IMR-90 (cell line): ENCODE results near the gene CROCC2. TPM values are rescaled to one million over a fixed set of nuclear protein-coding genes. Genes with fewer than 3 reads are reported as not detected.
A peak's percentile ranks its signal among the peaks of the same experiment; 100 is the strongest.

Source experiments
- ATAC-seq: fragments of 200-7000 bp; cut with Tn5 transposase; 2 replicates; pipeline ENCODE4 v1.9.1; 2020; ENCODE audit warnings: low read depth, mild to moderate bottlenecking, moderate library complexity
- BruUV-seq: library from RNA; stranded (reverse); fragments of 400-500 nt; replicated peaks from 2 replicates; lab custom pipeline; 2021; lab: Mats Ljungman, UMichigan
- CTCF ChIA-PET: fragments of 300-600 bp; formaldehyde crosslinking; extraction: SDS; loops from one replicate; lab custom pipeline; 2021; ENCODE audit warnings: antibody characterized with exemption; lab: Yijun Ruan, JAX
- POLR2A ChIA-PET: fragments of 300-600 bp; sonication (Branson Sonifier 250); formaldehyde crosslinking; loops from one replicate; lab custom pipeline; 2022; ENCODE audit warnings: antibody characterized with exemption; ENCODE audit not compliant: unreplicated experiment; lab: Charles Lee
- DNase-seq: peaks from one replicate; pipeline ENCODE4 v3.0.0; 2013
- H2AFZ ChIP-seq: replicated peaks from 2 replicates; pipeline ENCODE3; 2013; ENCODE audit warnings: low read length, mild to moderate bottlenecking; ENCODE audit not compliant: poor library complexity
- H2AK5ac ChIP-seq: 2 replicates; pipeline ENCODE4 v1.6.1; 2013; ENCODE audit warnings: low read depth, low read length, inconsistent platforms
- H2AK9ac ChIP-seq: replicated peaks from 2 replicates; pipeline ENCODE3; 2013; ENCODE audit warnings: mild to moderate bottlenecking, low read depth, low read length, moderate library complexity; ENCODE audit not compliant: poor library complexity
- H2BK120ac ChIP-seq: 2 replicates; pipeline ENCODE4 v1.6.1; 2013; ENCODE audit warnings: low read depth, low read length, inconsistent platforms
- H2BK15ac ChIP-seq: 3 replicates; pipeline ENCODE4 v1.6.1; 2013; ENCODE audit warnings: low read depth, low read length, inconsistent platforms
- H2BK20ac ChIP-seq: 2 replicates; pipeline ENCODE4 v1.6.1; 2013; ENCODE audit warnings: low read depth, mild to moderate bottlenecking, inconsistent platforms, low read length, moderate library complexity
- H2BK5ac ChIP-seq: 2 replicates; pipeline ENCODE4 v1.6.1; 2013; ENCODE audit warnings: mild to moderate bottlenecking, low read depth, low read length, inconsistent platforms; ENCODE audit not compliant: poor library complexity, severe bottlenecking
- H3K14ac ChIP-seq: replicated peaks from 2 replicates; pipeline ENCODE4 v1.6.1; 2013; ENCODE audit warnings: low read depth, low read length, inconsistent platforms
- H3K18ac ChIP-seq: 2 replicates; pipeline ENCODE4 v1.6.1; 2013; ENCODE audit warnings: low read depth, low read length, control low read depth
- H3K23ac ChIP-seq: 2 replicates; pipeline ENCODE4 v1.6.1; 2013; ENCODE audit warnings: low read depth, low read length, inconsistent platforms
- H3K27ac ChIP-seq: 2 replicates; pipeline ENCODE4 v1.5.1; 2013; ENCODE audit warnings: mild to moderate bottlenecking, control low read depth, low read length; ENCODE audit not compliant: insufficient read depth
- H3K27me3 ChIP-seq: 2 replicates; pipeline ENCODE4 v1.6.1; 2013; ENCODE audit warnings: low read length; ENCODE audit not compliant: control insufficient read depth, insufficient read depth
- H3K36me3 ChIP-seq: 2 replicates; pipeline ENCODE4 v1.6.1; 2013; ENCODE audit warnings: low read length, mixed read lengths; ENCODE audit not compliant: control insufficient read depth, insufficient read depth
- H3K4ac ChIP-seq: 2 replicates; pipeline ENCODE4 v1.6.1; 2013; ENCODE audit warnings: low read depth, low read length, inconsistent platforms
- H3K4me1 ChIP-seq: 2 replicates; pipeline ENCODE4 v1.6.1; 2013; ENCODE audit warnings: low read length, mixed read lengths; ENCODE audit not compliant: control insufficient read depth, insufficient read depth
- H3K4me2 ChIP-seq: 2 replicates; pipeline ENCODE4 v1.6.1; 2013; ENCODE audit warnings: low read depth, mild to moderate bottlenecking, control low read depth, low read length, moderate library complexity
- H3K4me3 ChIP-seq: 2 replicates; pipeline ENCODE4 v1.5.1; 2013; ENCODE audit warnings: low read depth, mild to moderate bottlenecking, control low read depth, low read length, moderate library complexity; ENCODE audit not compliant: insufficient read depth
- H3K56ac ChIP-seq: 2 replicates; pipeline ENCODE4 v1.6.1; 2013; ENCODE audit warnings: low read length, inconsistent platforms; ENCODE audit not compliant: insufficient read depth; ENCODE audit errors: extremely low read depth
- H3K79me1 ChIP-seq, 2 experiments: 2 replicates each; pipeline ENCODE4 v1.6.1; 2013; ENCODE audit warnings: low read length in 2 of 2, inconsistent platforms in 1 of 2, low read depth in 1 of 2
- H3K9ac ChIP-seq: 2 replicates; pipeline ENCODE4 v1.6.1; 2013; ENCODE audit warnings: low read depth, low read length, control low read depth
- H3K9me1 ChIP-seq: 2 replicates; pipeline ENCODE4 v1.6.1; 2013; ENCODE audit warnings: low read length, inconsistent platforms; ENCODE audit not compliant: insufficient read depth
- H3K9me3 ChIP-seq: 2 replicates; pipeline ENCODE4 v1.6.1; 2013; ENCODE audit warnings: low read length; ENCODE audit not compliant: control insufficient read depth, insufficient read depth
- H4K20me1 ChIP-seq: 2 replicates; pipeline ENCODE4 v1.6.1; 2013; ENCODE audit warnings: low read length, inconsistent platforms; ENCODE audit not compliant: insufficient read depth
- H4K5ac ChIP-seq: 2 replicates; pipeline ENCODE4 v1.6.1; 2013; ENCODE audit warnings: mild to moderate bottlenecking, low read depth, low read length, control low read depth
- H4K8ac ChIP-seq, 2 experiments: 2 replicates each; pipeline ENCODE4 v1.6.1; 2013; ENCODE audit warnings: low read depth in 2 of 2, low read length in 2 of 2, control low read depth in 1 of 2, inconsistent platforms in 1 of 2
- H4K91ac ChIP-seq: 2 replicates; pipeline ENCODE4 v1.6.1; 2013; ENCODE audit warnings: low read depth, low read length, inconsistent platforms; ENCODE audit not compliant: insufficient read depth
- ELK1 ChIP-seq: fragments of 150-350 bp; IDR thresholded peaks from 2 replicates; pipeline ENCODE4 v1.6.1; 2016; ENCODE audit warnings: low read depth, mild to moderate bottlenecking, low read length, moderate library complexity, borderline replicate concordance
- MAZ ChIP-seq: IDR thresholded peaks from 2 replicates; pipeline ENCODE4 v1.6.1; 2012; ENCODE audit warnings: low read depth, mild to moderate bottlenecking, low read length, improper control_type of control experiment, moderate library complexity, borderline replicate concordance
- RAD21 ChIP-seq: IDR thresholded peaks from 2 replicates; pipeline ENCODE4 v1.6.1; 2012; ENCODE audit warnings: low read length, improper control_type of control experiment
- WGBS, 2 experiments: methylation state at CpG; one replicate each; pipeline versions ENCODE4 v1.1.5 to v1.1.7; 2013; ENCODE audit warnings: missing lambda C conversion rate in 2 of 2; ENCODE audit not compliant: insufficient read length in 1 of 2; ENCODE audit errors: extremely low coverage in 2 of 2; 5-methylcytosine and 5-hydroxymethylcytosine counted together
- dilution Hi-C: fragments of 300-500 bp; cut with HindIII; formaldehyde crosslinking; loops from one replicate; pipeline ENCODE4 v1.14.3; 2018; ENCODE audit warnings: low sequenced_read_pairs; ENCODE audit not compliant: unreplicated experiment
- in situ Hi-C: fragments of 300-500 bp; cut with MboI; formaldehyde crosslinking; loops from 3 replicates; pipeline ENCODE4 v1.14.3; 2019; ENCODE audit warnings: low sequenced_read_pairs, inconsistent platforms, mixed read lengths
- intact Hi-C: fragments of 100-400 bp; cut with micrococcal nuclease; formaldehyde crosslinking; loops from 2 replicates; pipeline ENCODE4 v1.10.0; 2022
- polyA plus RNA-seq, 3 experiments: library from polyadenylated mRNA; depleted of rRNA; stranded (reverse); fragments of >200 nt; gene quantifications; 2 replicates each; pipeline ENCODE4 v1.2.3, GENCODE V29; 2012; ENCODE audit warnings: low replicate concordance in 1 of 3
- total RNA-seq: library from RNA; depleted of rRNA; stranded (reverse); fragments of >200 nt; gene quantifications from 2 replicates; pipeline ENCODE4 v1.2.3, GENCODE V29; 2012

Gene CROCC2
- total and polyA plus RNA-seq, 2 of the 4 experiments (the other 2 are of a cell fraction), result not detected

GRCh38 chr2:240919161-240919781 is 13.1 kb downstream of the CROCC2 start:
- Histone ChIP-seq H3K9me1 (peaks cover 19% of the 10 kb centered on the region), H3K18ac (no peak overlapping the region), H3K23ac (no peak overlapping the region), H2AFZ (no peak overlapping the region), H2AK9ac (no peak overlapping the region), H3K27ac (no peak overlapping the region), H3K9ac (no peak overlapping the region), H3K4me2 (no peak overlapping the region), H3K9me3 (no peaks in the 10 kb centered on the region), H2BK5ac (peak overlapping the region; percentile 4), H3K4me3 (no peak overlapping the region), H2BK15ac (no peak overlapping the region), H2BK20ac (no peak overlapping the region), H4K20me1 (no peaks in the 10 kb centered on the region), H3K56ac (no peak overlapping the region), H3K36me3 (no peaks in the 10 kb centered on the region), H4K5ac (no peak overlapping the region), H3K27me3 (no peaks in the 10 kb centered on the region), H2BK120ac (0 out of 2 replicates have a peak overlapping the region, but pooled peaks have one; percentile 96), H3K79me1 (no peaks in the 10 kb centered on the region), H4K91ac (peak overlapping the region; percentile 46), H4K8ac (no peak overlapping the region), H3K4me1 (peaks cover 47% of the 10 kb centered on the region), H3K4ac (peak overlapping the region; percentile 49; the same call in 1 of the 2 replicates), H2AK5ac (peak overlapping the region; percentile 43; the same call in 1 of the 2 replicates), H3K14ac (no peak overlapping the region)
- no peak for DNase-seq
- ChIA-PET CTCF (no interaction called here), POLR2A (no interaction called here)
- TF ChIP-seq ELK1, result no peak
- no peak for TF ChIP-seq MAZ
- TF ChIP-seq RAD21, result no peak
- intact Hi-C loops (no loop called here), in situ Hi-C loops (loop anchor here (5.0 kb wide), 1 partner anchor 68 kb away; no protein-coding TSS in a partner anchor), dilution Hi-C loops (no loop called here)
- WGBS, 2 experiments, result 94% methylated on average over 7 of the region's 19 CpGs; no CpG with 5 or more reads in 1 of the 2 experiments
- no peak for ATAC-seq
- no TSS peak for BruUV-seq
